ENCODE measurements around the gene PBXIP1.

DNA sequence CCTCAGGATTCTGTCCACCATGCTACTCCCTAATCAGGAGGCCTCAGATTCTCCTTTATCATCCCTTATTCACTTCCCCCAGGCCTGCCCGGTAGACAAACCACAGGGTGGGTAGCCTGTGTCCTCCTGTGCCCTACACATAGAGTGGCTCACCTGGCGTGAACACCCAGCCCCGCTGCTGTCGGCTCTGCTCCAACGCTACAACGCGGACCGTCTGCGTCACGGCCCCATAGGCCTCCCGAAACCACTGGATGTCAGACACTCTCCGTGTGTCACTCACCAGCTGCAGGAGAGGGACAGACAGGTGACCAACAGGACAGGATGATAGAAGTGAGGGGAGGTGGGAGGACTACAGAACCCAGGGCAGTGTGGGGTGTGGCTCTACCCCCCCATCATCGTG, 29.7 kb downstream of the PBXIP1 start:
- TF ChIP-seq EZH2 (IDR thresholded peaks at IDR 0.05; ENCODE audit: low read length): no peak
- TF ChIP-seq, protein P1, sequence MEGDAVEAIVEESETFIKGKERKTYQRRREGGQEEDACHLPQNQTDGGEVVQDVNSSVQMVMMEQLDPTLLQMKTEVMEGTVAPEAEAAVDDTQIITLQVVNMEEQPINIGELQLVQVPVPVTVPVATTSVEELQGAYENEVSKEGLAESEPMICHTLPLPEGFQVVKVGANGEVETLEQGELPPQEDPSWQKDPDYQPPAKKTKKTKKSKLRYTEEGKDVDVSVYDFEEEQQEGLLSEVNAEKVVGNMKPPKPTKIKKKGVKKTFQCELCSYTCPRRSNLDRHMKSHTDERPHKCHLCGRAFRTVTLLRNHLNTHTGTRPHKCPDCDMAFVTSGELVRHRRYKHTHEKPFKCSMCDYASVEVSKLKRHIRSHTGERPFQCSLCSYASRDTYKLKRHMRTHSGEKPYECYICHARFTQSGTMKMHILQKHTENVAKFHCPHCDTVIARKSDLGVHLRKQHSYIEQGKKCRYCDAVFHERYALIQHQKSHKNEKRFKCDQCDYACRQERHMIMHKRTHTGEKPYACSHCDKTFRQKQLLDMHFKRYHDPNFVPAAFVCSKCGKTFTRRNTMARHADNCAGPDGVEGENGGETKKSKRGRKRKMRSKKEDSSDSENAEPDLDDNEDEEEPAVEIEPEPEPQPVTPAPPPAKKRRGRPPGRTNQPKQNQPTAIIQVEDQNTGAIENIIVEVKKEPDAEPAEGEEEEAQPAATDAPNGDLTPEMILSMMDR (optimal IDR thresholded peaks at IDR 0.05 in 1 of 3, IDR thresholded peaks at IDR 0.05 in 1 of 3, conservative IDR thresholded peaks at IDR 0.05 in 1 of 3; ENCODE audit: extremely low read depth in 1 of 3, insufficient read depth in 2 of 3, low read length in 3 of 3): no peak
